HG02588 (cell line): ENCODE results near the gene SKA1.
"Not testable (repeated sequence)": the region's sequence is repeated elsewhere in the genome, so short reads cannot be mapped to it uniquely, and the experiment has no call there.

Source experiments
- ATAC-seq: cut with Tn5 transposase; IDR thresholded peaks from one replicate; pipeline ENCODE4 v1.9.1; 2021; ENCODE audit warnings: mild to moderate bottlenecking, moderate library complexity; ENCODE audit not compliant: unreplicated experiment

Gene SKA1

DNA sequence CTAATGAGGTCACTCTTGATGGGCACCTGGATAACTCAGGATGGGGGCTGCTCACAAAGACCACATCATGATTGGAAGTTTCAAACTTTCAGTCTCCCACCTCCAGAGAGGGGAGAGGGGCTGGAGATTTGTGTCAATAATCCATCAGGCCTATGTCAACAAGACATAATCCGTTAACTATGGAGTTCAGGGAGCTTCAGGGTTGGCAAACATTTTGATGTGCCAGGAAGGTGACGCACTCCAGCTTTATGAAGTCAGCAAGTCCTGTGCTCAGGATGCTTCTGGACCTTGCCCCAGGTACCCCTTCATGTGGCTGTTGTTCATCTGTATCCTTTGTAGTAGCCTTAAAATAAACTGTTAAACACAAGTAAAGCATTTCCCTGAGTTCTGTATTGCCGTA lies 19.0 kb downstream of the SKA1 start:
- no peak for ATAC-seq

DNA sequence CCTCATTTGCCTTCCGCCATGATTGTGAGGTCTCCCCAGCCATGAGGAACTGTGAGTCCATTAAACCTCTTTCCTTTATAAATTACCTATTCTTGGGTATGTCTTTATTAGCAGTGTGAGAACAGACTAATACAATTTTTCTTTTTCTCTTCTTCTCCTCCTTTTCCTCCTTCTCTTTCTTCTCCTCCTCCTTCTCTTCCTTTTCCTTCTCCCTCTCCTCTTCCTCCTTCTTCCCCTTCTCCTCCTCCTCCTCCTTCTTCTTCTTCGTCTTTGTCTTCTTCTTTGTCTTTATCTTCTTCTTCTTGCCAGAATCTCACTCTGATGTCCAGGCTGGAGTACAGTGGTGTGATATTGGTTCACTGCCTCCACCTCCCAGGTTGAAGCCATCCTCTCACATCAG lies 20.2 kb downstream of the SKA1 start:
- ATAC-seq = no peak

DNA sequence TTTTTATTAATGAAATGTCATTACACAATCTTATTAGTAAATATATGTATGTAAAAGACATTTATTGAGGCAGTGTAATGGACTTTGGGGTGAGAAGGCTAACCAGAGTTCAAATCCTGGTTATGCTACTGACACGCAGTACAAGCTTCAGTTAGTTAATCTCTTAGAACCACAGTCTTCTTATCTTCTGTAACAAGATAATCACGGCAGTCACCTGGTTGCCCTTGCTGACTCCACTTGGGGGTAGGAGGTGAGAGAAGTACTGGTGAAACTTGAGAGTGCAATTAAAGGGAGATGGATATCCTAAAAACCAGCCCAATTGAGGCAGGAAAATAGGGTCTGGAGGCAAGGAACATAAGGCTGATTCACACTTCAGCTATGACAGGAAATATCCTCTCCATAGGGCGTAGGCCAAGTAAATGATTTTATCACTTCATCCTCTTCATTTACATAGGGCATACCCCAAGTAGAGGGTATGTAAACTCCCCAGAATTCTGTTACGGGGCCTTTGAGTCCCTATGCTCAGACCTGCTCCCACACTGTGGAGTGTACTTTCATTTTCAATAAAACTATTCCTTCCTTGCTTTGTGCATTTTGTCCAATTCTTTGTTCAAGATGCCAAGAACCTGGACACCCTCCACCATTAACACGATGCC lies 21.3 kb downstream of the SKA1 start:
- ATAC-seq = no peak

DNA sequence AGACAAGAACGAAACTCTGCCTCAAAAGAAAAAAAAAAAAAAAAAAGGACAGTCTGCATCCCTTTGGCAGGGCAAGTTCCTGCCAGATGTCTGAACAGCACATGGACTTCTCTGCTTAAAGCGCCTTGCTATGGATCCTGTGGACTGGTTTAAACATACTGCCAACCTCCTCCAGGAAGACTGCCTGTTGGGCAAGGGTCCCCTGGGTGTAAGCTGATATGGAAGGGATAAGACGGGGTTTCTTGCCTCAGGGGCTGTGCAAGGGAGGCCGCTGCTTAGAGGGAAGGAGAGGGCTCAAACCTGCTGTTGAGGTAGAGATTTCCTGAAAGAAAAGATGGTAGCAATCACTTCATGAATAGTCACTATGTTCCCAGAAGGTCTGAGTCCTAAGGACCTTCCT lies 22.2 kb downstream of the SKA1 start:
- no peak for ATAC-seq

DNA sequence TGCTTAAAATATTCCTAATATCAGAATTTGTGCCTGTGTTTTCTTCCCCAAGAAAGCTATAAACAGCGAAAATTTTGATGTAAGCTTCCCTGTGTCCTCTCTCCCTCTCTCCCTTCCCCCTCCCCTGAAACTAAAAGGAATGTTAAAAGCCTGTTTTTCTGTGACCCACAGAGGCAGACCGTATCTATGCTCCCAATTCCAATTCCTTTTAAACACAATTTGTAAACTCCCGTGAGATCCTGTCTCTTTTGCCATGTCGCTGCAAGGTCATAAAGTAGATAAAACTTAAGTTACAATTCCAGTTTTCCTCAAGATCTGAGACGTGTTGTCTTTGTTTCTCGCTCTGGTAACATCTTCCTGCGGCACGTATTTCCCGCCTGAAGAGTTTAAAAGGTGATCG lies 23.3 kb downstream of the SKA1 start:
- no peak for ATAC-seq

DNA sequence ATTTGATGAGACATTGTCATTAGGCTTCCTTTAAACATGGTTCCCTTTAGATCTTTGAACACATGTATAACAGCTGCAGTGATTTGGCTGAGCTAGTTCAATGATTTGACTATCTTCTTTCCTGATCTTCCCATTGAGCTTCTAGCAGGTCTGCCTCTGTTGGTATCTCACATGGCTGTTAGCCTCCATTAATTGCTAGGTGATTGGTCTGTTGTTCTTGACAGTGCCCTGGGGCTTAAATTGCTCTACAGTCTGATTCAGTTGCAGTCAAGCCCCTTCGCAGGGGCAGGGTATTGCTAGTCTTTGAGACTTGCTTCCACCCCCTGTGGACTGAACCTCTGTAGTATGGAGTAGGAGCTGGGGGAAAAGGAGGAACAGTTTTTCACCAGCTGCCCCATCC lies 24.1 kb downstream of the SKA1 start:
- no peak for ATAC-seq

DNA sequence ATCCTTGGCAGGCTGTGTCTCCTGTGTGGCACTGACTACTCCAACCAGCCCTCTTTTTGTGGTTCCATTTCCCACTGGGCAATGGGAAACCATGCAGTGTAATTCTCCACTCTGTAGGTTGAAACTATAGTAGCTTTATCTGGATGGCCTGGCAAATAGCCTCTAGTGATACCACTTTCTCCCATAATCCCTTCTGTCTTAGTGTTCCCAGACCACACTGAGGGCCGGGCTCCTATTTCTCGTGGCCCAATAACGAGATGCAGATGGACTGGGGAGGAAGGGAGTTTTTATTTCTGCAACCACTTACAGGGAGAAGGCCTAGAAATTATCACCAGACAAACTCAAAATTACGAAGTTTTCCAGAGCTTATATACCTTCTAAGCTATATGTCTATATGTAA lies 24.7 kb downstream of the SKA1 start:
- ATAC-seq = no peak

DNA sequence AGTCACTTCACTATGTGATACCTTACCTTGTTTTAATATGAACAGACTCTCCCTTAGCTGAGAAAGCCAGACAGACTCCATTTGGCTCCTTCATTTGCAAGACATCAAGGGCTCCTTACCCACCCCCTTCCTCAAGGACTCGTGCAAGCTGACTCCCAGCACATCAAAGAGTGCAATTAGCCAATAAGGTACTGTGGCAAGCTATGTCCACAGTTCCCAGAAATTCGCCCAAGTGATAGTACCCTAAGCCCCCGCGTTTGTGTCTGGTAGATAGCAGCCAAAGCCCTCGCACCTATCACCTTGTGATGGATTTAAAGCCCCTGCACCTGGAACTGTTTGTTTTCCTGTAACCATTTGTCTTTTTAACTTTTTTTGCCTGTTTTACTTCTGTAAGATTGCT lies 25.6 kb downstream of the SKA1 start:
- ATAC-seq = not testable (repeated sequence)

DNA sequence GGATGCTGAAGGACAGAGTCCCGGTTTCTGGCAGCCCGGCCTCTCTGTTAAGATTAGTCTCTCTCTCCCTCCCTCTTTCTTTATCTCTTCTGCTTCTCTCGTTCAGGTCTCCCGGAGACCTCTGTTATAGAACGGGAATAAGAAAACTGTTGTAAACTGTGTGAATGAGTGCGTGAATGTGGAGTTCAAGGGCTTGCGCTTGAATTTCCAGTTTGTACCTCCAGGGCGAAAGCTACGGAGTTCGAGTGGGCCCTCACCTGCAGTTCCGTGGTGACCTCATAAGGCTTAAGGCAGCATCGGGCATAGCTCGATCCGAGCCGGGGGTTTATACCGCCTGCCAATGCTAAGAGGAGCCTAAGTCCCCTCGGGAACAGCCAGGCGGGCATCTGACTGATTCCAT lies 26.4 kb downstream of the SKA1 start:
- ATAC-seq = no peak

DNA sequence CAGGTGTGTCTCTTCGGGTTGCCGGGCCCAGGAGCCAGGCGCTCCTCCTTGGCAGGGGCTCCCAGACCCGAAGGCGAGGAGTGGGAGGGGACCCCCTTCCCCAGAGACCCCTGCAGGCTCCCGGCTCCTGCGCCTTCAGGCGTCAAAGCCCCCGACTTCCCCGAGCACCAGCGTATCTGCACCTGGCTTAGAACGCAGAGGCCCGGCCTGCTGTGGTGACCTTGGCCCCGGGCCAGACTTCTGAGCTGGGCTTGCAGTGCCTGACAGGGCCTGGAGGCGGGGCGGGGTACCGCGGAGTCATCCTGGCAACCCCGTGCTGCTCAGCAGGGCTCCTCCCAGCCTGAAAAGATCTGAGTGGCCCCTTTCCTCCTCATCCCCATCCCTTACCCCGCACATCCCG lies 27.0 kb downstream of the SKA1 start:
- ATAC-seq = no peak

DNA sequence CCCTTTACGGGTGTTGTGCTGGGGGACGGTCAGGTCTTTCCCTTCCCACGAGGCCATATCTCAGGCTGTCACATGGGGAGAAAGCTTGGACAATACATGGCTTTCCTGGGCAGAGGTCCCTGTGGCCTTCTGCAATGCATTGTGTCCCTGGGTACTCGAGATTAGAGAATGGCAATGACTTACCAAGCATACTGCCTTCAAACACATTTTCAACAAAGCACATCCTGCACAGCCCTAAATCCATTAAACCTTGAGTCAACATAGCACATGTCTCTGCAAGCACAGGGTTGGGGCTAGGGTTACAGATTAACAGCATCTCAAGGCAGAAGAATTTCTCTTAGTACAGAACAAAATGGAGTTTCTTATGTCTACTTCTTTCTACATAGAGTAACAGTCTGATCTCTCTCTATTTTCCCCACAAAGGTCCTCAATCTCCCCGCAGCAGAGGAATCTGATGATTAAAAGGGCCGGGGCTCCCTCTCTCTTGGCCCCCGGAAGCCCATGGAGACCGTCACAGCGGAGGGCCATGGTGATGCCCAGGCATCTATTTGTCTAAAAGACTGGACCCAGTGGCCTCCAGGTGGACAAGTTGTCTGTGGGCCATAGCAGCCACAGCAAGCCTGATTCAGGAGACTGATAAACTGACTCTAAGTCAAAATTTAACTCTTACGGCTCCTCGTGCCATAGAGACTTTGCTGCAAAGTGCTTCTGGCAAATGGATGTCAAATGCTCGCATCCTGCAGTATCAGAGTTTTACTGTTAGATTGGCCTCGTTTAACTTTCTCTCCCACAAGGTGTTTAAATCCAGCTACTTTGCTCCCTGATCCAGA lies 30.1 kb downstream of the SKA1 start:
- not testable (repeated sequence) for ATAC-seq

DNA sequence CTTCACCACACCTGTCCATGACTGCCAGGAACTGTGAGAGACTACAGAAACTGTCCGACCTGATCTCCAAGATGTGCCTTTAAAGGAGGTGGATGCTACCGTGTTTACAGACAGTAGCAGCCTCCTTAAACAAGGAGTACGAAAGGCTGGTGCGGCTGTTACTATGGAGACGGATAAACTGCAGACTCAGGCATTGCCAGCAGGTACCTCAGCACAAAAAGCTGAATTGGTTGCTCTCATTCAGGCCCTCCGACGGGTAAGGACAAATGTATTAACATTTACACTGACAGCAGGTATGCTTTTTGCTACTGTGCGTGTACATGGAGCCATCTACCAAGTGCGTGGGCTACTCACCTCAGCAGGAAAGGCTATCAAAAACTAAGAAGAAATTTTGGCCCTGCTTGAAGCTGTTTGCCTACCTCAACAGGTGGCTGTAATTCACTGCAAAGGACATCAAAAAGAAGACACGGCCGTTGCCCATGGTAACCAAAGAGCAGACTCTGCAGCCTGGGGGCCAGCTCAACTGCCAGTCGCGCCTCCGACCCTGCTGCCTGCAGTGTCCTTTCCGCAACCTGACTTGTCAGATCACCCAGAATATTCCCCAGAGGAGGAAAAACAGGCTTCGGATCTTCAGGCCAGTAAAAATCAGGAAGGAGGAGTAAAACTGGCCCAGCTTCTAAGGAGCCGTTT lies 30.9 kb downstream of the SKA1 start:
- ATAC-seq = no peak

DNA sequence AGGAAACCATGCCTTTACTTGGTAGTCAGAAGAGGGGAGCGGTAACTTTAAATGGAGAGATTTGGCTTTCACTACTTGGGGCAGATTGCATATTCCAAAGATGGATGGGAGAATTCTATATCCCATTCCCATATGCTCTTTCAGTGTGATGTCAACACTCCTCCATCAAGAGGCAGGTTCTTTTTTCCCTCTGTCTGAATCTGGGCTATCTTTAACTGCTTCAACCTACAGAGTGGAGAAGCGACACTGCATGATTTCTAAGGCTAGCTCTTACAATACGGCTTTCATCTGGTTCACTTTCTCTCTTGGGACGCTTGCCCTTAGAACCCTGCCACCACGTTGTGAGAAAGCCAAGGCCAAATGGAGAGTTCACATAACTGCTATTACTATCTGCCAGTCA lies 34.4 kb downstream of the SKA1 start:
- no peak for ATAC-seq

DNA sequence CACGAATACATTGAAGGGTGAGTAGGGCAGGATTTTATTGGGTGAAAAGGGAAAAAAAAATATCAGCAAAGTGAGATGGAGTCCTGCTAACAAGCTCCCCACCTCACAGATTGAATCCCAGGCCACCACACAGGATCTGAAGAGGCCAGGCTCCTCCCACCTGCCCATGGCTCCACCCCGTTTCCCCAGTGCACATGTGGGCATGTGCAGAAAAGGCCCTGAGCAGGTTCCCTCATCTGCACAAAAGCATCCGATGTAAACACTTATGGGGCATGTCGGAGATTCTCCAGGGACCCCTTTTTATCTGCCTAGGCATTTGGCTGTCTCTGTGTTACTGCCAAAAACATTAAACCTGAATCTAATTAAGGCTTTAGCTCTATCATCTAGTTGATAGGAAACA lies 35.2 kb downstream of the SKA1 start:
- ATAC-seq = no peak

DNA sequence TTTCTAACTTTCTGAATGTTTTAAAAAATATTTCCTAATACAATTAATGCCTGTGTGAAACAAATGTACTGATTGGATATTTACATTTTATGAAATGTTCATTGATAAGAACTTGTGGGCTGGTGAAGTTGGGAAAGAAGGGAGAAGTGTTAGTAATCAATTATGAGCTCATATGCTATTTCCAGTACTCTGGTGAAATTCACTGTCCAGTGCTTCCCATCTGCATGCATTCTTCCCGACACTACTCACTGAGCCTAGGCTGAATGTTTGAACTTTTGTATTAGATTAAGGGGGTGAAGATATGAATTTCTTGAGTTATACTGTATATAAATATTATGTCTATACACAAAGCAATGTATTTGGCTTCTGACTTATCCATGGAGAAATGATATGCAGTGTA lies 36.0 kb downstream of the SKA1 start:
- no peak for ATAC-seq

DNA sequence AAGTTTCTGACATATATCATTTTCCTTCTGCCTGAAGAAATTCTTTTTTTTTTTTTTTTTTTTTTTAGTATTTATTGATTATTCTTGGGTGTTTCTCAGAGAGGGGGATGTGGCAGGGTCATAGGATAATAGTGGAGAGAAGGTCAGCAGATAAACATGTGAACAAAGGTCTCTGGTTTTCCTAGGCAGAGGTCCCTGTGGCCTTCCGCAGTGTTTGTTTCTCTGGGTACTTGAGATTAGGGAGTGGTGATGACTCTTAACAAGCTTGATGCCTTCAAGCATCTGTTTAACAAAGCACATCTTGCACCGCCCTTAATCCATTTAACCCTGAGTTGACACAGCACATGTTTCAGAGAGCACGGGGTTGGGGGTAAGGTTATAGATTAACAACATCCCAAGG lies 42.0 kb downstream of the SKA1 start:
- ATAC-seq = not testable (repeated sequence)

DNA sequence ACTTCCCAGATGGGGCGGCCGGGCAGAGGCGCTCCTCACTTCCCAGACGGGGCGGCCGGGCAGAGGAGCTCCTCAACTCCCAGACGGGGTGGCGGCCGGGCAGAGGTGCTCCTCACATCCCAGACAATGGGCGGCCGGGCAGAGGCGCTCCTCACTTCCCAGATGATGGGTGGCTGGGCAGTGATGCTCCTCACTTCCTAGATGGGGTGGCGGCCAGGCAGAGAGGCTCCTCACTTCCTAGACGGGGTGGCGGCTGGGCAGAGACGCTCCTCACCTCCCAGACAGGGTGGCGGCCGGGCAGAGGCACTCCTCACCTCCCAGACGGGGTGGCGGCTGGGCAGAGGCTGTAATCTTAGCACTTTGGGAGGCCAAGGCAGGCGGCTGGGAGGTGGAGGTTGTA lies 42.9 kb downstream of the SKA1 start:
- not testable (repeated sequence) for ATAC-seq

DNA sequence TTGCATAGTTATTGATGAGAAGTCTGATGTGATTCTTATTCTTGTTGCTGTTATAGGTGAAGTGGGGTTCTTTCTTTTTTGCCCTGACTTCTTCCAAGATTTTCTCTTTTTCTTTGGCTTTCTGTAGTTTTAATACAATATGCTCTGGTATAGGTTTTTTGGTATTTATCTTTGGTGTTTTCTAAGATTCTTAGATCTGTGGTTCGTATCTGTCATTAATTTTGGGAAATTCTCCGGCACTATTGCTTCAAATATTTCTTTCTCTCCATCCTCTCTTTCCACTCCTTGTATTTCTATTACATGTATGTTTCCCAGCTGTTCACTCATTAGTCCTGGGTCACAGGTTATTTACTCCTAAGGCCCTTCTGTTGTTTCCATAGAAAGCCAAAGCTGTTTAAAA lies 43.8 kb downstream of the SKA1 start:
- ATAC-seq = no peak

DNA sequence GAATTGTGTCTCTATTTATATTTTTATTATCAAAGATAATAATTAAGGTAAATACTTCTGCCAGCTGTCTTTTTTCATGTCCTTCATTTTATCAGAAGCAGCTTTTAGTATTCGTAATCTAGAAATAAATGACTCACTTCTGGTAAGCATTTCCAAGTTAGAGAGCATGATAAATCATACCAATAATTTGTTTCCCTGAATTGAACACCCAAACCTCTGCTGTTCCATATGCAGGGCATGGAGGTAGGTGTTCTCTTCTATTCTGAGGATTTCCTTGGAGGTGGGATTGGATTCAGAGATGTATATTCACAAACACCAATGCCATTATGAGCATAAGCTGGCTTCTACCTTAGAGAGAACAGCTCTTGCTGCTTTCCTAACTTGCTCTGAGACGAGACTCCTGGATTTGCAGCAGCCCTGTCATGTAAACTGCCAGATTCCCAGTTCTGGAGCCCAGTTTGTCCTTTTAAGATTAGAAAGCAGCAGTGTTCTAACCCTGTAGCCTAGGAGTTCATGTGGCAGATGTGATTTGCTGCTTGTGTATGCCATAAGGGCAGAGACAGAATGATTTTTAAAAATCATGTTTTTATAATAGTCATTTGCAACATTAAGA lies 47.5 kb downstream of the SKA1 start:
- no peak for ATAC-seq

DNA sequence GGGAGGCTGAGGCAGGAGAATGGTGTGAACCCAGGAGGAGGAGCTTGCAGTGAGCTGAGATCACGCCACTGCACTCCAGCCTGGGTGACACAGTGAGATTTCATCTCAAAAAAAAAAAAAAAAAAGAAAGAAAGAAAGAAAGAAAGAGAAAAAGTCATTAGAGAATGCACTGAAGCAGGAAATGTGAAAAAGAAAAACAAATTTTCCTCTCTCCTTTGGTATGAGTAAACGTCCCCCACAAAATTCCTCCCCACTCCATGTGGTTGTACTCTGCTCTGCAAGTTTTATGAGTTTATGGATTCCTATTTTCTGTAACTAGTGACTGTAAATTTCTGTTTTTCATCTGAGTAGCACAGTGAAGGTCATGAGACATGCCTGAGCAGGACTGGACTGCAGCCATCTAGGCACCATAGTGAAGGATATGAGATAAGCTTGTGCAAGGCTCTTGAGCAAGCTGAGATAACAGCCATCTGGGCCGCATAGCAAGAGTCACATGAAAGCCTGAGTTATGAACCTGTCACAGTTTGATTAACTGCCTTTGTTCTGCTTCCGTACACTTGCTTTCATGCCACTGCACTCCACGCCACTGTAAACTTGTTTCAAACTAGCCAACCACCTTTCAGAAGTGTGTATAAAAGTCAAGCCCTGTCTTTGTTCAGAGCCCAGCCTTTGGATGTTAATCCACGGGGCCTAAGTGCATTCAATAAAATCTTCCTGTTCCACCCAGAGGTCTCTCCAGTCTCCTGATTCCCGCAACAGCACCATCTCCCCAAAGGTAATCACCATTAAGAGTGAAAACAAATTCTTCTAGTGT lies 50.2 kb downstream of the SKA1 start:
- no peak for ATAC-seq

DNA sequence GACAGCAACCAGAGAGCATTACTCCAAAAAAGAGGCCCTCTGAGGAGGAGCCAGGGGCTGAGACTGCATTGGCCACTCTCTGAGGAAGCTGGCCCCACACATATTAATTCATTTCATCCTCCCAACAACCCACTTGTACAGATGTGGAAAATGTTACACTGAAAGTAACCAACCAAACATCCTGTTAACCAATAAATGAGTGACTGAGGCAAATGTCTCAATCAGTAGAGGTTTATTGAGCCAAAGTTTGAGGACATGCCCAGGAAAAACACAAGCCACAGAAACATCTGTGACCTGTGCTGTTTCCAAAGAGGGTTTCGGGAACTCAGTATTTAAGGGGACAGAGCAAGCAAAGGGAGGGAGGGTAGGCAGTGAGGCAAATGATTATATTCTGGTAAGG lies 53.0 kb downstream of the SKA1 start:
- ATAC-seq = no peak
